ENCODE results near the gene ABCA10. TPM values are rescaled to one million over a fixed set of nuclear protein-coding genes. Genes with fewer than 3 reads are reported as not detected.

ABCA10 gene
- total and polyA plus RNA-seq, 2 donors (not counting 1 experiment from before 2014, with no cell fraction given): 0.55 to 1.9 TPM

- intact Hi-C loops (cut with micrococcal nuclease): no loop called here
- Histone ChIP-seq H3K9ac (ENCODE audit: low read length) (no peak overlapping the region), H3K4me1 (ENCODE audit: control insufficient read depth in 2 of 2, insufficient read depth in 2 of 2, low read length in 2 of 2) (no peaks in the 10 kb centered on the region), H3K4me3 (ENCODE audit: control extremely low read depth in 1 of 5, extremely low read depth in 1 of 5, insufficient read depth in 1 of 5, low read depth in 2 of 5, low read length in 4 of 5) (no peak overlapping the region), H4K20me1 (ENCODE audit: control insufficient read depth, insufficient read depth, low read length, poor library complexity, severe bottlenecking) (no peaks in the 10 kb centered on the region), H3K79me2 (ENCODE audit: control insufficient read depth, insufficient read depth, low read length) (no peaks in the 10 kb centered on the region), H3K4me2 (replicated peaks; ENCODE audit: low read depth, low read length, poor library complexity, severe bottlenecking) (no peak overlapping the region), H3K9me3 (ENCODE audit: control extremely low read depth in 1 of 3, control insufficient read depth in 2 of 3, insufficient read depth in 1 of 3, low read length in 2 of 3) (no peaks in the 10 kb centered on the region), H2AFZ (ENCODE audit: insufficient read depth, low read depth, low read length, poor library complexity, severe bottlenecking) (no peak overlapping the region), H3K27ac (ENCODE audit: low read length in 2 of 2) (no peak overlapping the region), H3K27me3 (replicated peaks in 1 of 4; ENCODE audit: control extremely low read depth in 1 of 4, control insufficient read depth in 3 of 4, insufficient read depth in 4 of 4, low read length in 3 of 4) (no peaks in the 10 kb centered on the region), H3K36me3 (replicated peaks in 1 of 2; ENCODE audit: control extremely low read depth in 1 of 2, control insufficient read depth in 1 of 2, extremely low read depth in 1 of 2, insufficient read depth in 2 of 2, low read length in 1 of 2) (no peaks in the 10 kb centered on the region)
- Mint-ChIP-seq H3K4me1 (no peaks in the 10 kb centered on the region), H3K27ac (no peak overlapping the region), H3K4me3 (no peak overlapping the region), H3K27me3 (no peaks in the 10 kb centered on the region), H3K9me3 (ENCODE audit: insufficient read depth) (no peaks in the 10 kb centered on the region)
- CTCF ChIA-PET: no interaction called here
- no peak for DNase-seq
- no CpG with 5 or more reads among the region's 1 CpG for WGBS (ENCODE audit: insufficient coverage)
- ATAC-seq (ENCODE audit: low read depth): no peak
- TF ChIP-seq EZH2 (IDR thresholded peaks at IDR 0.05; ENCODE audit: borderline replicate concordance, insufficient read depth, low read depth, low read length, poor library complexity, severe bottlenecking) (no peak), CTCF (IDR thresholded peaks at IDR 0.05) (no peak)
- POLR2A ChIA-PET: no interaction called here
Observed at GRCh38 chr17:69143151-69143550, 85.5 kb downstream of the ABCA10 start.

GRCh38 chr17:69142175-69142802 is 86.3 kb downstream of the ABCA10 start:
- no peak for TF ChIP-seq CTCF (IDR thresholded peaks at IDR 0.05)
- Mint-ChIP-seq H3K4me1 (no peaks in the 10 kb centered on the region), H3K27me3 (no peaks in the 10 kb centered on the region), H3K4me3 (no peak overlapping the region), H3K9me3 (ENCODE audit: insufficient read depth) (no peaks in the 10 kb centered on the region), H3K27ac (no peak overlapping the region)
- no peak overlapping the region for H2AFZ ChIP-seq (ENCODE audit: insufficient read depth, low read depth, low read length, poor library complexity, severe bottlenecking)
- no peak for ATAC-seq (ENCODE audit: low read depth)
- H3K4me2 ChIP-seq (replicated peaks; ENCODE audit: low read depth, low read length, poor library complexity, severe bottlenecking): no peak overlapping the region
- ChIA-PET CTCF (no interaction called here), POLR2A (no interaction called here)
- H3K27ac ChIP-seq (ENCODE audit: low read length in 2 of 2): no peak overlapping the region
- intact Hi-C loops (cut with micrococcal nuclease): no loop called here
- H3K4me1 ChIP-seq (ENCODE audit: control insufficient read depth in 2 of 2, insufficient read depth in 2 of 2, low read length in 2 of 2): no peaks in the 10 kb centered on the region
- H3K79me2 ChIP-seq (ENCODE audit: control insufficient read depth, insufficient read depth, low read length): no peaks in the 10 kb centered on the region
- no peak for DNase-seq
- H3K4me3 ChIP-seq (ENCODE audit: control extremely low read depth in 1 of 5, extremely low read depth in 1 of 5, insufficient read depth in 1 of 5, low read depth in 2 of 5, low read length in 4 of 5): no peak overlapping the region
- no CpG with 5 or more reads among the region's 3 CpGs for WGBS (ENCODE audit: insufficient coverage)
- H3K27me3 ChIP-seq (replicated peaks in 1 of 4; ENCODE audit: control extremely low read depth in 1 of 4, control insufficient read depth in 3 of 4, insufficient read depth in 4 of 4, low read length in 3 of 4): no peaks in the 10 kb centered on the region
- H3K9ac ChIP-seq (ENCODE audit: low read length): no peak overlapping the region
- no peaks in the 10 kb centered on the region for H3K36me3 ChIP-seq (replicated peaks in 1 of 2; ENCODE audit: control extremely low read depth in 1 of 2, control insufficient read depth in 1 of 2, extremely low read depth in 1 of 2, insufficient read depth in 2 of 2, low read length in 1 of 2)
- H3K9me3 ChIP-seq (ENCODE audit: control extremely low read depth in 1 of 3, control insufficient read depth in 2 of 3, insufficient read depth in 1 of 3, low read length in 2 of 3): no peaks in the 10 kb centered on the region
- no peaks in the 10 kb centered on the region for H4K20me1 ChIP-seq (ENCODE audit: control insufficient read depth, insufficient read depth, low read length, poor library complexity, severe bottlenecking)
